Measurements from ENCODE around the gene MUS81.
"Not testable (repeated sequence)": the region's sequence is repeated elsewhere in the genome, so short reads cannot be mapped to it uniquely, and the experiment has no call there.

- TF ChIP-seq EZH2 (IDR thresholded peaks at IDR 0.05; ENCODE audit: borderline replicate concordance); CTCF (IDR thresholded peaks at IDR 0.05; ENCODE audit: poor library complexity): not testable (repeated sequence)
Measured at GRCh38 chr11:65848693-65849092, 11.5 kb upstream of the MUS81 start.
